Mesothelial cell of epicardium (in vitro differentiated cells): ENCODE measurements around the gene PABPC4L. TPM values are rescaled to one million over a fixed set of nuclear protein-coding genes. Genes with fewer than 3 reads are reported as not detected.
A peak's percentile ranks its signal among the peaks of the same experiment; 100 is the strongest.

Experiments
- DNase-seq, 2 experiments: peaks; one replicate each; pipeline ENCODE4 v3.0.0; 2021; ENCODE audit warnings: low spot score in 2 of 2; ENCODE audit not compliant: unreplicated experiment in 2 of 2
- H3K27ac Mint-ChIP-seq: 2 replicates; pipeline ENCODE4 v1.8.0; 2021; ENCODE audit warnings: mixed read lengths
- H3K27me3 Mint-ChIP-seq: 2 replicates; pipeline ENCODE4 v1.8.0; 2021; ENCODE audit warnings: low read depth, mixed read lengths
- H3K36me3 Mint-ChIP-seq: 2 replicates; pipeline ENCODE4 v1.8.0; 2021; ENCODE audit warnings: mixed read lengths
- H3K4me1 Mint-ChIP-seq: 2 replicates; pipeline ENCODE4 v1.8.0; 2021; ENCODE audit warnings: mixed read lengths
- H3K4me3 Mint-ChIP-seq: 2 replicates; pipeline ENCODE4 v1.8.0; 2021; ENCODE audit warnings: mild to moderate bottlenecking, moderate library complexity, mixed read lengths
- H3K9me3 Mint-ChIP-seq: 2 replicates; pipeline ENCODE4 v1.8.0; 2021; ENCODE audit warnings: mixed read lengths
- total RNA-seq: library from RNA; stranded (reverse); gene quantifications from 3 replicates; pipeline ENCODE4 v1.2.1, GENCODE V29; 2021
- TF ChIP-seq, protein P1 (sequence below): fragments of 200-600 bp; sonication (generic); IDR thresholded peaks from one replicate; pipeline ENCODE4 v1.5.0; 2021; ENCODE audit warnings: antibody characterized with exemption; ENCODE audit not compliant: unreplicated experiment

PABPC4L gene
- total RNA-seq, 1 donor from 2014 or later: 15.0 TPM

DNA sequence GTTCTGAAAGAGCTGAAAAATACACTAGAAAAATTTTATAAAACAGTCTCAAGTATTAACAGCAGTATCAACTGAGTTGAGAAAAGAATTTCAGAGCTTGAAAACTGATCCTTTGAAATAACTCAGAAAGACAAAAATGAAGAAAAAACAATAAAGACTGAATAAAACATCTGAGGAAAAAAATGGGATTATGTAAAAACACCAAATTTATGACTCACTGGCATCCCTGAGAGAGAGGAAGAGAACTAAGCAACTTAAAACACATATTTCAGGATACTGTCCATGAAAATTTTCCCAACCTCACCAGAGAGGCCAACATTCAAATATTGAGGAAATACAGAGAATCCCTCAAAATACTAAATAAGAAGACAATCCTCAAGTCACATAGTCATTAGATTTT lies 22.9 kb downstream of the PABPC4L start:
- no peaks in the 10 kb centered on the region for H3K27me3 Mint-ChIP-seq
- peaks cover 53% of the 10 kb centered on the region for H3K9me3 Mint-ChIP-seq
- no peak overlapping the region for H3K27ac Mint-ChIP-seq
- TF ChIP-seq, protein P1, sequence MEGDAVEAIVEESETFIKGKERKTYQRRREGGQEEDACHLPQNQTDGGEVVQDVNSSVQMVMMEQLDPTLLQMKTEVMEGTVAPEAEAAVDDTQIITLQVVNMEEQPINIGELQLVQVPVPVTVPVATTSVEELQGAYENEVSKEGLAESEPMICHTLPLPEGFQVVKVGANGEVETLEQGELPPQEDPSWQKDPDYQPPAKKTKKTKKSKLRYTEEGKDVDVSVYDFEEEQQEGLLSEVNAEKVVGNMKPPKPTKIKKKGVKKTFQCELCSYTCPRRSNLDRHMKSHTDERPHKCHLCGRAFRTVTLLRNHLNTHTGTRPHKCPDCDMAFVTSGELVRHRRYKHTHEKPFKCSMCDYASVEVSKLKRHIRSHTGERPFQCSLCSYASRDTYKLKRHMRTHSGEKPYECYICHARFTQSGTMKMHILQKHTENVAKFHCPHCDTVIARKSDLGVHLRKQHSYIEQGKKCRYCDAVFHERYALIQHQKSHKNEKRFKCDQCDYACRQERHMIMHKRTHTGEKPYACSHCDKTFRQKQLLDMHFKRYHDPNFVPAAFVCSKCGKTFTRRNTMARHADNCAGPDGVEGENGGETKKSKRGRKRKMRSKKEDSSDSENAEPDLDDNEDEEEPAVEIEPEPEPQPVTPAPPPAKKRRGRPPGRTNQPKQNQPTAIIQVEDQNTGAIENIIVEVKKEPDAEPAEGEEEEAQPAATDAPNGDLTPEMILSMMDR: no peak
- no peak overlapping the region for H3K4me3 Mint-ChIP-seq
- DNase-seq: no peak
- H3K36me3 Mint-ChIP-seq: peaks cover 14% of the 10 kb centered on the region
- H3K4me1 Mint-ChIP-seq: no peaks in the 10 kb centered on the region

- Mint-ChIP-seq H3K9me3 (peaks cover 40% of the 10 kb centered on the region), H3K27ac (no peak overlapping the region), H3K4me3 (no peak overlapping the region), H3K27me3 (no peaks in the 10 kb centered on the region), H3K4me1 (no peaks in the 10 kb centered on the region), H3K36me3 (peaks cover 16% of the 10 kb centered on the region)
- TF ChIP-seq, protein P1: no peak
- no peak for DNase-seq
Observed at GRCh38 chr4:134174271-134174670, 27.3 kb downstream of the PABPC4L start.

DNA sequence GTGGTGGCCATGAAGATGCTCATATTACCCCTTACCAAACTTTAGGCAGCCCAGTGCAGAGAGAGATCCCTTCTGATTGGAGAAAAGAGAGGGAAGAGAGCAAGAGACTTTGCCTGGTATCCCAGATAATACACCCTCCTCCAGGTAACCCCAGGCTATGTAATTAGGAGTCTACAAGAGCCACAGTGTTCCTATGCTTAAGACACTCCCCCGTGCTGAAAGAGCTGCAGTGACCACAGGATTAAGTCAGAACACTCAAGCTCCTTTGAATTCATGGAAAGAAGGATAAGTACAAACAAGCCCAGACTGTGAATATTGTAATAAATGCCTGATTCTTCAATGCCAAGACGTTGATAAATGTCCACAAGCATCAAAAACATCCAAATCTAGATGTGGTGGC lies 41.4 kb downstream of the PABPC4L start:
- TF ChIP-seq, protein P1: no peak
- Mint-ChIP-seq H3K36me3 (peaks cover 24% of the 10 kb centered on the region), H3K27ac (no peak overlapping the region), H3K27me3 (no peaks in the 10 kb centered on the region), H3K9me3 (peaks cover 40% of the 10 kb centered on the region), H3K4me1 (peaks cover 4% of the 10 kb centered on the region), H3K4me3 (no peak overlapping the region)
- DNase-seq: no peak

DNA sequence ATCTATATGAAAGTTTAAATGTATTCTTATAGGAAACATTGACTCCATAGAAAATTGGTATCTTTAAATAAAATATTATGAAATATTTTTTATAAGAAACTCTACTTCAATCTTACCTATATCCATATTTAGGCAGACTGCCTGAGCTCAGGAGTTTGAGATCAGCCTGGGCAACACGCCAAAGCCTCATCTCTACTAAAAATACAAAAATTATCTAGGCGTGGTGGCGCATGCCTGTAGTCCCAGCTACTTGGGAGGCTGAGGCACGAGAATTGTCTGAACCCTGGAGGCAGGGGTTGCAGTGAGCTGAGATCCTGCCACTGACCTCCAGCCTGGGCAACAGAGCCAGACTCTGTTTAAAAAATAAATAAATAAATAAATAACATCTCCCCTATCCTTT lies 47.5 kb downstream of the PABPC4L start:
- Mint-ChIP-seq H3K36me3 (no peaks in the 10 kb centered on the region), H3K4me3 (no peak overlapping the region), H3K9me3 (peaks cover 3% of the 10 kb centered on the region), H3K27me3 (no peaks in the 10 kb centered on the region), H3K27ac (no peak overlapping the region), H3K4me1 (peaks cover 10% of the 10 kb centered on the region)
- TF ChIP-seq, protein P1: no peak
- DNase-seq: no peak

GRCh38 chr4:134147941-134148340 lies 53.6 kb downstream of the PABPC4L start:
- H3K9me3 Mint-ChIP-seq: peaks cover 3% of the 10 kb centered on the region

More at GRCh38 chr4:134147941-134148340, 53.6 kb downstream of the PABPC4L start:
- peaks cover 37% of the 10 kb centered on the region for H3K4me1 Mint-ChIP-seq
- DNase-seq: no peak
- H3K4me3 Mint-ChIP-seq: no peak overlapping the region
- peak overlapping the region; percentile 52 for H3K27ac Mint-ChIP-seq
- TF ChIP-seq, protein P1: no peak
- no peaks in the 10 kb centered on the region for H3K27me3 Mint-ChIP-seq
- no peaks in the 10 kb centered on the region for H3K36me3 Mint-ChIP-seq
